ENCODE measurements around the gene RXFP1. TPM values are rescaled to one million over a fixed set of nuclear protein-coding genes. Genes with fewer than 3 reads are reported as not detected.
A peak's percentile ranks its signal among the peaks of the same experiment; 100 is the strongest.

RXFP1 gene
- total and polyA plus RNA-seq, 2 experiments from 2014 or later: 1.2 to 3.1 TPM

GRCh38 chr4:158530381-158530780, 8.7 kb downstream of the RXFP1 start:
- H3K27ac ChIP-seq: no peak overlapping the region
- 54 to 60% methylated on average over 2 of the region's 2 CpGs for WGBS, 2 experiments (ENCODE audit: low coverage in 1 of 2, low lambda C conversion rate in 2 of 2, missing lambda C conversion rate in 2 of 2)
- H3K9ac ChIP-seq: no peak overlapping the region
- H3K9me3 ChIP-seq (ENCODE audit: low read depth): no peaks in the 10 kb centered on the region
- H4K20me1 ChIP-seq (ENCODE audit: insufficient read depth): no peaks in the 10 kb centered on the region
- H3K79me2 ChIP-seq (ENCODE audit: insufficient read depth): no peaks in the 10 kb centered on the region
- no peaks in the 10 kb centered on the region for H3K27me3 ChIP-seq (replicated peaks; ENCODE audit: insufficient read depth)
- peak; percentile 19 for DNase-seq
- no peaks in the 10 kb centered on the region for H3K36me3 ChIP-seq (ENCODE audit: low read depth)
- TF ChIP-seq EZH2phosphoT487 (IDR thresholded peaks at IDR 0.05; ENCODE audit: insufficient read depth, low read depth) (no peak), EZH2 (IDR thresholded peaks at IDR 0.05; ENCODE audit: insufficient read depth, poor library complexity, severe bottlenecking) (no peak)
- H2AFZ ChIP-seq: peak overlapping the region; percentile 51
- in situ Hi-C loops (cut with MboI): no loop called here
- no peaks in the 10 kb centered on the region for H3K9me2 ChIP-seq (ENCODE audit: insufficient read depth)
- H3F3A ChIP-seq (ENCODE audit: insufficient read depth): no peaks in the 10 kb centered on the region
- no peak overlapping the region for H3K4me2 ChIP-seq (ENCODE audit: unreplicated experiment)
- no peak overlapping the region for H3K4me3 ChIP-seq
- no peaks in the 10 kb centered on the region; the same call in 1 of the 2 replicates for H3K4me1 ChIP-seq (ENCODE audit: insufficient read depth)

GRCh38 chr4:158530898-158531297, 9.2 kb downstream of the RXFP1 start:
- no peaks in the 10 kb centered on the region for H3K36me3 ChIP-seq (ENCODE audit: low read depth)
- no peaks in the 10 kb centered on the region for H3K79me2 ChIP-seq (ENCODE audit: insufficient read depth)
- peaks cover 5% of the 10 kb centered on the region; the same call in 1 of the 2 replicates for H3K4me1 ChIP-seq (ENCODE audit: insufficient read depth)
- H3K9me3 ChIP-seq (ENCODE audit: low read depth): no peaks in the 10 kb centered on the region
- H2AFZ ChIP-seq: no peak overlapping the region; the same call in 1 of the 2 replicates
- H4K20me1 ChIP-seq (ENCODE audit: insufficient read depth): no peaks in the 10 kb centered on the region
- TF ChIP-seq EZH2phosphoT487 (IDR thresholded peaks at IDR 0.05; ENCODE audit: insufficient read depth, low read depth) (no peak), EZH2 (IDR thresholded peaks at IDR 0.05; ENCODE audit: insufficient read depth, poor library complexity, severe bottlenecking) (no peak)
- H3K9ac ChIP-seq: no peak overlapping the region
- no peak overlapping the region for H3K4me2 ChIP-seq (ENCODE audit: unreplicated experiment)
- H3K27me3 ChIP-seq (replicated peaks; ENCODE audit: insufficient read depth): no peaks in the 10 kb centered on the region
- no peak for DNase-seq
- in situ Hi-C loops (cut with MboI): no loop called here
- no peak overlapping the region for H3K27ac ChIP-seq
- no peak overlapping the region for H3K4me3 ChIP-seq
- WGBS, 2 experiments (ENCODE audit: low coverage in 1 of 2, low lambda C conversion rate in 2 of 2, missing lambda C conversion rate in 2 of 2): 88 to 90% methylated on average over 6 of the region's 6 CpGs
- no peaks in the 10 kb centered on the region for H3K9me2 ChIP-seq (ENCODE audit: insufficient read depth)
- no peaks in the 10 kb centered on the region for H3F3A ChIP-seq (ENCODE audit: insufficient read depth)

DNA sequence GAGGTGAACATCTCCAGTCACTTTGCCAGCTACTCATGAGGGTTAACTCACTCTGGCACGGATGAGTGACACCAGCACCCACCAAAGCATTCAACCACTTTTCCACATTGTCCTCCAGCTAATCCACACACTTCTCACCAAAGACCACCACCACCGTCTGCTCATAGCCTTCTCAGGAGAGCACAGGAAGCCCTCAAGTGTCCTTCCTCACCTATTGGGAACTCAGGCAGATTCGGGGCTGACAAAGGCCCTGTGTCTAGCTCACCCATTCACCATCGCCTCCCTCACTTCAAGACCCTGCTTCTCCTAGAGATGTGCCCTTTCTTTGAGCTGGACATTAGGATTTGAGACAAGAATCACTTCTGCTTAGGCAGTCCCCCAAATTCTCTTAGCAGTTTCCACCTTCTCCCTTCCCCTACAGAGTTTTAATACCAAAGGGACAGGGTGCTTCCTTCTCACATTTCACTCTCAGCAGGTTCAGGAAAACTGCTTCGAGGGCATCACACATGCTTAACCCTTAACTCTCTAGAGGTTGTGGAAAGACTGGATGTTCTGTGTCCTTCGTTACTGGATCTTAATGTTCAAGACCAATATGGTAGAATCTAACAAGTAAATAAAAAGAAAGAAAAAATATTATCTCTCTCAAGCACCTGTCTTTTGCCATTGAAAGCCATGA, 11.0 kb downstream of the RXFP1 start:
- Histone ChIP-seq H3K27ac (no peak overlapping the region), H3K4me2 (ENCODE audit: unreplicated experiment) (no peak overlapping the region), H3K79me2 (ENCODE audit: insufficient read depth) (no peaks in the 10 kb centered on the region), H3K27me3 (replicated peaks; ENCODE audit: insufficient read depth) (no peaks in the 10 kb centered on the region), H3K4me1 (ENCODE audit: insufficient read depth) (peaks cover 10% of the 10 kb centered on the region; the same call in 1 of the 2 replicates), H3K4me3 (no peak overlapping the region), H3F3A (ENCODE audit: insufficient read depth) (peaks cover 6% of the 10 kb centered on the region), H3K9me2 (ENCODE audit: insufficient read depth) (no peaks in the 10 kb centered on the region), H2AFZ (no peak overlapping the region), H4K20me1 (ENCODE audit: insufficient read depth) (no peaks in the 10 kb centered on the region), H3K36me3 (ENCODE audit: low read depth) (no peaks in the 10 kb centered on the region), H3K9me3 (ENCODE audit: low read depth) (no peaks in the 10 kb centered on the region), H3K9ac (no peak overlapping the region)
- no peak for DNase-seq
- WGBS, 2 experiments (ENCODE audit: low coverage in 1 of 2, low lambda C conversion rate in 2 of 2, missing lambda C conversion rate in 2 of 2): 65 to 69% methylated on average over 6 of the region's 6 CpGs
- no peak for TF ChIP-seq EZH2phosphoT487 (IDR thresholded peaks at IDR 0.05; ENCODE audit: insufficient read depth, low read depth)
- no peak for TF ChIP-seq EZH2 (IDR thresholded peaks at IDR 0.05; ENCODE audit: insufficient read depth, poor library complexity, severe bottlenecking)
- in situ Hi-C loops (cut with MboI): no loop called here

GRCh38 chr4:158534727-158535126, 13.0 kb downstream of the RXFP1 start:
- H2AFZ ChIP-seq: peak overlapping the region; percentile 84
- peaks cover 20% of the 10 kb centered on the region for H3K4me1 ChIP-seq (ENCODE audit: insufficient read depth)
- H3K4me2 ChIP-seq (ENCODE audit: unreplicated experiment): peak overlapping the region; percentile 11
- no peaks in the 10 kb centered on the region for H3K36me3 ChIP-seq (ENCODE audit: low read depth)
- no peaks in the 10 kb centered on the region for H3K79me2 ChIP-seq (ENCODE audit: insufficient read depth)
- H3K4me3 ChIP-seq: no peak overlapping the region
- in situ Hi-C loops (cut with MboI): no loop called here
- no peak for DNase-seq
- H3K27ac ChIP-seq: peak overlapping the region; percentile 54
- TF ChIP-seq EZH2phosphoT487 (IDR thresholded peaks at IDR 0.05; ENCODE audit: insufficient read depth, low read depth) (no peak), EZH2 (IDR thresholded peaks at IDR 0.05; ENCODE audit: insufficient read depth, poor library complexity, severe bottlenecking) (no peak)
- H3K9ac ChIP-seq: no peak overlapping the region
- no peaks in the 10 kb centered on the region for H4K20me1 ChIP-seq (ENCODE audit: insufficient read depth)
- no peaks in the 10 kb centered on the region for H3K9me3 ChIP-seq (ENCODE audit: low read depth)
- H3K27me3 ChIP-seq (replicated peaks; ENCODE audit: insufficient read depth): no peaks in the 10 kb centered on the region
- H3K9me2 ChIP-seq (ENCODE audit: insufficient read depth): no peaks in the 10 kb centered on the region
- 93 to 98% methylated on average over 3 of the region's 3 CpGs for WGBS, 2 experiments (ENCODE audit: low coverage in 1 of 2, low lambda C conversion rate in 2 of 2, missing lambda C conversion rate in 2 of 2)
- peaks cover 10% of the 10 kb centered on the region for H3F3A ChIP-seq (ENCODE audit: insufficient read depth)
